ELF-1 (cell line): ENCODE results near the gene DGLUCY.
"Not testable (repeated sequence)": the region's sequence is repeated elsewhere in the genome, so short reads cannot be mapped to it uniquely, and the experiment has no call there.

ENCODE experiments used
- DNase-seq: peaks from one replicate; pipeline ENCODE4 v3.0.0-alpha.2; 2016; ENCODE audit warnings: low read depth, low spot score

The DGLUCY gene

DNA sequence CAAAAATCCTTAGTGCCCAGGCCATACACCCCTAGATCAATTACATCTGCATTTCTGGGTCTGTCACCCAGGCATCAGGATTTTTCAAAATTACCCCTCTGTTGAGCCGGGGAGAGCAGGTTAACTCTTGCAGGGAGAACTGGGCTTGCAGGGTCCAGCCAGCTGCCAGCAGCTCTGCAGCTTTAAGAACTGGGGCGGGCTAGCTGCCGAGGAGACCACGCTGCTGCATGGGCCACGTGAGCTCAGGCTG, at the start of gene DGLUCY:
DGLUCY (plus strand) TSS at position 245 of the 250 bp plus-strand sequence. CDS start 46,222 bp downstream, outside the sequence.
- DNase-seq = no peak

DNA sequence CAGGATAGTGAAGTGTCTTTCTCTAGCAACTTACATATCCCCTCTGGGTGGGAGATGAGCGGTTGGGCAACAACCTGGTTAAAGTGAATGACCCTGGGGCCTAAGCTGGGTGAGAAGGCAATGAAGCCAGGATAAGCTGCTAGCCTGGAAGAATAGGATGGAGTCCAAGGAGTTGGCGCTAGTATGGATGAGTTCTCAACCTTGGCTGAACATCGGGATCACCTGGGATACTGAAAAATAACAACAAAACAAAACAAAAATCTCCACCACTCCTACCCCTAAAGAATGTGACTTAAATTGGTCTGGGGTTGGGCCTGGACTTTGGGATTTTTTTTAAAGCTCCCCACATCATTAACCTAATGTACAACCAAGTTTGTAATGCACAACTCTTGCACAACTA, 48.6 kb upstream of the DGLUCY start:
- DNase-seq = peak; percentile 10

- no peak for DNase-seq
Measured at GRCh38 chr14:91067186-91067585, 46.7 kb upstream of the DGLUCY start.

DNA sequence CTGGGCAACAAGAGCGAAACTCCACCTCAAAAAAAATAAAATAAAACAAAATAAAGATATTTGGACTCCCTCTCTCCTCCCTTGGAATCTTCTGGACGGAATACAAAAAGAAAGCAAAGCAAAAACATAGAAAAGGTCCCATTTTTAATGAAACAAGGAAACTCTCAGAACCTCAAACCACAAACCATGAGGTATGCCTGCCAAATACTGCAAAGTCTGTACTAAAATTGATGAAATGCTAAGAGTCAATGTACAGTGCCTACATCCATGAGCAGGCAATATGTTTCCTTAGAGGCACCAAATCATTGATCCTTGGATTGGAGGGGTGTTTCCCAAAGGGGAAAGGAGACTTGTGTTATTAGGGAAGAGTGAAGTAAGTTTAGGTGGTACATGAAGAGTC, 45.2 kb upstream of the DGLUCY start:
- no peak for DNase-seq

GRCh38 chr14:91070572-91070971, 43.3 kb upstream of the DGLUCY start:
- DNase-seq = no peak

DNA sequence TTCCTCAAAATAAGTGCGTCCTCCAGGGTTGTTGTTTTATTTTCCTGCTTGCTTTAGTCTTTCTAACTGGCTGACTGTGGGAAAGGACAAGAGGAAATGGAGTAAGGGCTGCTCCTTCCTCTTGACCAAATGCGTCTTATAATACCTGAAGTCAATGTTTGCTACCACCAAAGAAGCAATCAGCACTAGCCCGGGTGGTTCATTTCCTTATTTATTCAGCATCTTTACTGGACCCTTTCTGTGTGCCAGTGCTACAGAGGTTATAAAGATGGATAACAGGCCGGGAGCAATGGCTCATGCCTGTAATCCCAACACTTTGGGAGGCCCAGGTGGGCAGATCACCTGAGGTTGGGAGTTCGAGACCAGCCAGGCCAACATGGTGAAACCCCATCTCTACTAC, 38.3 kb upstream of the DGLUCY start:
- DNase-seq = no peak

- peak; percentile 5 for DNase-seq
Measured at GRCh38 chr14:91078095-91078737, 35.7 kb upstream of the DGLUCY start.

GRCh38 chr14:91080071-91080470, 33.8 kb upstream of the DGLUCY start:
- DNase-seq = no peak

- DNase-seq = no peak
Measured at GRCh38 chr14:91082282-91082681, 31.6 kb upstream of the DGLUCY start.

GRCh38 chr14:91084516-91084915, 29.4 kb upstream of the DGLUCY start:
- no peak for DNase-seq

DNA sequence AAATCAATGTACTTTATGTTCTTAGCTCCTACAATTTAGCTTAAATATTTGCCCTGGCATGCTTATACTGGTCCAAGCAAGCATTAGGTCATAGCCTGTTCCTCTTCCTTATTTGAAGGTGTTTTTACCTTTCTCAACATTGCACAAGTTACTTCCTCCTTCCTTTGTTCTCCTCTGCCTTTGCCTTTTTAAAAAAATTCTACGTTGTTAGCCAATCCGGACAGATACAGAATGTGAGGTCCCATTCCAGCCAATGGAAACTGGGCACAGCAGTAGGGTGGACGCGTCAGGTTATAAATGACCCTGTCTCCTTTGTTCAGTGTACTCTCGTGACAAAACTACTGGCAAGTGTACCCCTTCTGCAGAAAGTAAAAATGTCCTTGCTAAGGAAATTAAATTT, 26.4 kb upstream of the DGLUCY start:
- not testable (repeated sequence) for DNase-seq

DNA sequence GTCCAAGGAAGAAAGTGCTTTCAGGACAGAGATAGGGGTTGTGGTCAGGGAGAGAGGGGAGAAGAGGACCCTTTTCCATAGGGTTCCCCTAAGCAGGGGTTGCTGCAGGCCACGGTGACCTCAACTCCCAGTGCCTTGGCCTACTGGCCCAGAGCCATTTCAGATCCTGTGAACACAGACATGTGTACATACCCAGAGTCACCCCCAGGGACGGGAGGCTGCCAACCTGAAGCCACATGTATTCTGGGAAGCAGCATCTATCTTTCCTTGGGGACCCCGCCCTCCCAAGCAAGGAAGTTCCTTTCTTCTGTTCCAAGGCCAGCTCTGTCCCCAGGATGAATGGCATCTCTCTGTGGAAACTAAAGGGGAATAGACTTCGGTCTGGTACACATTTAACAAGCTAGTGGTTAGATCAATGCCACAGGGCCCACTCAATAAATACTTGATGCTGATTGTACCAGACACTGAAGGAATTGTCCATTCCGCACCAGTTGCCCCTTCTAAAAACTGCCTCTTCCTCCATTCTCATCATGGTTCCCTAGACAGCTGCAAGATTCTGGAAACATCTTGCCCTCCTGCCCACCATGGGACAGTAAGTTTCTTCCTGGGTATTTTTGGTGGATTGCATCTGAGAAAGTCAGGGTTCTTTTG, 25.2 kb upstream of the DGLUCY start:
- no peak for DNase-seq

DNA sequence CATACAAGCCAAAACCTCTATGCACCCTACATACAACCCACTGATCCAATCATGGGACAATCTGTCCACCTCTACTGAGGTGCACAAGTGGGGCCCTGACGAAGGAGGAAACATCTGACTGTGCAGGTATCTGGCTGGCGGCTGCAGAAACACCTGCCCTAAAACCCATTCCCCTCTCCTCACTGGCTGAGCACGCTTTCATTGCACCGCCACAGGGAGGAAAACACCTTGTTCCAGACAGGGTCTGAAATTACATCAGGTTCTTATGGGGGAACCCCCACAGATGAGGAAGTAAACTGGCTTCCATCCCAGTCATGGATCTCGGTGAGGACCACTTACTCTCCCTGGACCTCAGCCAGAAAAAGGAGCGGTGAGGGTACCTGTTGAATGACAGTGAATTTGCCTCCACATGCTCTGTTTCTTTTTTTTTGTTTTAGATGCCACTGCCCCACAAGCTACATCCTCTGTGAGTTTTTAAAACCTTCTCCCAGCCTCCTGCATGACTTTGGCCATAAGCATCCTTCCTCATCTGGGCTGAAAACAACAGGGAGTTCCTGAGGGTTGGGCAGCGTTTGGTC, 23.8 kb upstream of the DGLUCY start:
- DNase-seq = no peak

DNA sequence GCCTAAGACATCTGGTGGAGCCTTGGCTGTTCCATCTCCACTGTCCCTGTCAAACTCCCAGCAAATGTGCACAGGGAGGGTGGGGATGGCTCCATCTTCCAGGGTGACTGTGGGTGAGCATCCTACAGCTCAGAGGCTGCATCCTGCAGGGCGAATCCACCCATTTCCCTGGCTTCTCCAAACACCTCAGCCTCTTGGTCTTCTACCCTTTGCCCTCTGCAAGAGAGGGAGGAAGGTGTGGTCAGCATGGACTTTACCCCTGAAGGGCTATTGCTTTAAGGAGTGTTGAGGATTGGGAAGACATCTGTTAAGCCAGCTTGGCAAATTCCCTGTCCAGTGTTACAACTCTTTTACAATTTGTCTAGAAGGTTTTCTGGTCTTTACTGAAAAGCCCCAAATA, 23.1 kb upstream of the DGLUCY start:
- no peak for DNase-seq

GRCh38 chr14:91092073-91092472, 21.8 kb upstream of the DGLUCY start:
- DNase-seq = no peak

DNA sequence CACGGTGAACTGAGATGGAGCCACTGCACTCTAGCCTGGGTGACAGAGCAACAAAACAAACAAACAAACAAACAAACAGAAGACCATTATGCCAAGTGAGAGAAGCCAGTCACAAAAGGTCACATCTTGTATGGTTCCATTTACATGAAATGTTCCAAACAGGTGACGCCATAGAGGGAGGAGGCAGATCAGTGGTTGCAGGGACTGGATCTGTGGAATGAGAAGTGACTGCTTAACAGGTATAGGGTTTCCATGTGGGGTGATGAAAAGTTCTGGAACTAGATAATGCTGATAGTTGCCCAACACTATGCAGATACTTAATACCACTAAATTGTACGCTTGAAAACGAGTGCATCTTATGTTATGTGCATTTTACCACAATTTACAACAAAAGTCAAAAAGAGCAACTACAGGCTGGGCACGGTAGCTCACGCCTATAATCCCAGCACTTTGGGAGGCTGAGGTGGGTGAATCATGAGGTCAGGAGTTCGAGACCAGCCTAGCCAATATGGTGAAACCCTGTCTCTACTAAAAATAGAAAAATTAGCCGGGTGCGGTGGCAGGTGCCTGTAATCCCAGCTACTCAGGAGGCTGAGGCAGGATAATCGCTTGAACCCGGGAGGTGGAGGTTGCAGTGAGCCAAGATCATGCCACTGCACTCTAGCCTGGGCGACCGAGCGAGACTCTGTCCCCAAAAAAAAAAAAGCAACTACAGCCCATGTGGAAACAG, 20.0 kb upstream of the DGLUCY start:
- DNase-seq = not testable (repeated sequence)

DNA sequence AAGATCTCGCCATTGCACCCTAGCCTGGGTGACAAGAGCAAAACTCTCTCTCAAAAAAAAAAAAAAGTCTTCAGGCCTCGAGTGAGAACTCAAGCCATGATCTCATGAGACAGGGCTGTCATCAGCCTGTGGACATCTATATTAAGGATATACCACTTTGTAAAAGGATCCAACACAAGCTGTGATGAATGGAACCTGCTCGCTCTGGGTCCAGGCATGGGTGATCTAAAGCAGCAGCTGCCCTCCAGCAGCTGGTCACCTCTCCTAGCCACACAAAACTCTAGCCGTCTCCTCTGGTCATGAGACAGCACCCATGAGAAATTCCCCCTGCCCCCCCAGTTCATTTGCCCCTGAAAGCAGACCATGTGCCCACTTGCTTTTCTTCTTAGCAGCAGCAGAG, 19.1 kb upstream of the DGLUCY start:
- DNase-seq = no peak

- DNase-seq = no peak
Measured at GRCh38 chr14:91095178-91095577, 18.7 kb upstream of the DGLUCY start.

DNA sequence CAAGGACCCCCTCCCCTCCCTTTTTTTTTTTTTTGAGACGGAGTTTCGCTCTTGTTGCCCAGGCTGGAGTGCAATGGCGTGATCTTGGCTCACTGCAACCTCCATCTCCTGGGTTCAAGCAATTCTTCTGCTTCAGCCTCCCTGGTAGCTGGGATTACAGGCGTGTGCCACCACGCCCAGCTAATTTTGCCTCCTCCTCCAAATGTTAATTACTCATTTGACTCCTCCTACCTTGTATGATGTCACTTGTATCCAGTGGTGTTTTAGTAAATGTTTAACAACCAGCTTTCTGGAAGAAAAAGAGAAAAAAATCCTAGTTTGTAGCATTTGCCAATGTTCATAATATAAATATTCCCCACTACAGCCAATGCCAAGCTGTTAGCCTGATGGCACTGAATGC, 16.2 kb upstream of the DGLUCY start:
- not testable (repeated sequence) for DNase-seq

DNA sequence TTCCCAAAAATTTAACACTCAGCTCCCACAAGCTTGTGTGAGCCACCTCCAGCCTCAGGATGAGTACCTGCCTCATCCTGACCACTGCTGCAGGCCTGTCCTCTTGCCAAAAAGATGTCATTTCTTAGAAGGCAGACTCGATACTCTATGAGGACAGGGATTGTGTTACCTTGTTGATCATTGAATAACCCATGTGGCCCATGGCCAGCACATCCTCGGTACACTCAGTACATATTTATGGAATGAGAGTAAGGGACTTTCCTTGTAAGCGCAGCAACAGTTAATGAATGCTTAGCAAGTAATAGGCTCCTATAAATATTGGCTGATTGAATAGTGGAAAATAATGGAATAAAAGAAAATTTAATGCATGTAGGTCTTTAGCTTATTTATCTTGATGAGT, 15.3 kb upstream of the DGLUCY start:
- no peak for DNase-seq

GRCh38 chr14:91100102-91100501, 13.8 kb upstream of the DGLUCY start:
- DNase-seq = no peak

DNA sequence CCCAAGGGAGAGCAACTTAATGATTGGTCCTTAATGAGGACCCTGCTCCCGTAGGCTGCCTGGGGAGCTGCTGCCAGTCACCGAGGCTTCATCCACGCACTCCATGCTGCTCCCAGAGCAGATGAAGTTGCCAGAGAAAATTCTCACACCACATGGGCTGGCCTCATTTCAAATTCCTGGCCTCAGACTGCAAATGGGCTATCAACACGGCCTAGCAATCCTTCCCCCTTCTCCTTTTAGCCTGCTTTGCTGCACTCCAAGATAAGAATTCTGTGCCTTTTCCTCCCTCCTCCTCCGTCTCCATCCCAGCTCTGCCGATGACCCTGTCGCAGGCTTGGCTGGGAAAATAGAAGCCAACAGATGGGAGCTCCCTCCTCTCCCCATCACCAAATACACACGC, 10.8 kb upstream of the DGLUCY start:
- no peak for DNase-seq
